ENCODE measurements around the gene DPEP2.
A peak's percentile ranks its signal among the peaks of the same experiment; 100 is the strongest.
"Not testable (repeated sequence)": the region's sequence is repeated elsewhere in the genome, so short reads cannot be mapped to it uniquely, and the experiment has no call there.

Gene DPEP2

DNA sequence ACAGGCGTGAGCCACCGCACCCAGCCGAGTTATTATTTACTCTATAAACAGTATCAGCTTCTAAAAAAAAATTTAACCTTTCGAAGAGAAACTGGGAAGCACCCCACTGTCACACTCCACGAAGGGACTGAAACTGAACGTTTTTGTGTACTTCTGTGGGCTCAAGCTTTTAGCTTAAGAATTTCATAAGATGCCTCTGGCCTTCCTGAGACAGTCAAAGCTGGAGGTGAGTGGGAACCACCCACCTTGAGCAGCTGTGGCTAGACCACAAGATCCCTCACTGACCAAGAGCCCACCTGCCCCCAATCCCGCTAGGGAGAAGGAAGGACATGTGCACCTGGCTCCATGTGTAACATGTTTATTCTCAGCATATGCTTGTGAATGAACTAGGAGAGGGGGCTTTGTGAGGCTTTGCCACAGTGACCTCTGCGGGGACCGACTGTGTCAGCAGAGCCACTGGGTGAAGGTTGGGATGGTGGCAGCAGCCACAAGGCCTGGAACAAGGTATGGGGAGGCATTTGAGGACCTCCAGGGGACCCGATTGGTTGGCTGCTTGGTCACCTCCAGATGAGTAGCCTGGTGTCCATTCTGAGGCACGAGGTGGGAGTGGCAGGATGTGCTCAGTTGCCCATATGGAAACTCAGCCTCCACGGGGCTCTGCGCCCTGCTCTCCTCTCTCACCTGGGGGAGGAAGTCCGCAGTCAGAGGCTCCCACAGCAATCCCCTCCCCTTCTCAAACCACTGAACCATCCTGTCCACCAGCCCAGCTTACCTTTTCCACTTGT, 23.8 kb downstream of the DPEP2 start:
- DNase-seq (ENCODE audit: low spot score) = no peak

- not testable (repeated sequence) for DNase-seq (ENCODE audit: low spot score)
These were observed 27.0 kb downstream of the DPEP2 start for GRCh38 chr16:67972285-67972684.

DNA sequence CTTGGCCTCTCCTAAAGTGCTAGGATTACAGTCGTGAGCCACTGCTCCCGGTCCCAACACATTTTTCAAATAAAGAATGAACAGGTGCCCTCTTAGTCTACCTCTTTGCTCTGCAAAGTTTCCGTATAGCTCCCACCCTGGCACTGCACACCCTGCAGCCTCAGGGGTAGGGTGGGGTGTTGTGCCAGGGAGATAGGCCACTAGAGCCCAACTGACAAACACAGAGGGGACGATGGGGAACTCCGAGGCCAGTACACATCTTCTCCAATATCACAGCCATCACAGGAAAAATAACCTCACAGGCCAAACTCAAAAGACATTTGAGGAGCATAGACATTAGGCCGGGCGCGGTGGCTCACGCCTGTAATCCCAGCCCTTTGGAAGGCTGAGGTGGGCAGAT, 28.2 kb downstream of the DPEP2 start:
- no peak for DNase-seq (ENCODE audit: low spot score)

DNA sequence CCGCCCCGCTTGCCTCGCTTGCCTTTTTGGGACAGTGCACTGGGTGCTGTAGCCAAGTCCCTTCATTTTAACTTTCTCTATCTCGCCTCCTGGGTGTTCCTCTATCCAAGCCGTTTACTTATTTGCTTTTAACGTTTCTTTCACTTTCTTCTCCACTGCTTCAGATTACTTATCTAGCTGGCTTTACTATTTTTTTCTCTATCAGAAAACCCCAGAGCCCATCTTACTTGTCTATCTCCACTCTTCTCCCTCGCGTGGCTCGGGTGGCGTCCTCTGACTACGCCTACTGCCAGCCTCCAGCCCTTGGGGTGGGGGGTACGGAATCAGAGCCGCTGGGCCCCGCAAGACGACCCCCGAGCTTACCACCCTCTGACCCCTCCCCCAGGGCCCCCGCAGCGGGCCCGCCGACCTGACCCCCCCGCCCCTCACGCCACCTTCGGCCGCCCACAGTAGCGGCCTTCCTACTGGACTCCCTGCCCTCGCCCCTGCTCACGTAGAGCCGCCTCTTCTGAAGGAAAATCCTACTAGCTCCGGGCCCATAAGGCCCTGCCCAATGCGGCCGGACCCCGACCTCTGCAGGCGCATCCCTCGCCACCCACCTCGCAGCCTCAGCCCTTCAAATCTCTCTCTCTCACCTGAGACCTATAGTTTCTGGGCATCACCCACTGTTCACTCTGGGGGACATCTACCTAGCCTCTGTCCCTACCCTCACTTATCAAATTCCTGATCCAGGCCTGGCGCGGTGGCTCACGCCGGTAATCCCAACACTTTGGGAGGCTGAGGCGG, 29.8 kb downstream of the DPEP2 start:
- no peak for DNase-seq (ENCODE audit: low spot score)

- DNase-seq (ENCODE audit: low spot score) = peak; percentile 96
These were observed 30.7 kb downstream of the DPEP2 start, which contains the start of gene SLC12A4 for GRCh38 chr16:67968400-67969253. SLC12A4 (minus strand) TSS chr16:67968637; CDS start chr16:67968553, 84 bp downstream.

GRCh38 chr16:67967958-67968399, 31.3 kb downstream of the DPEP2 start:
- DNase-seq (ENCODE audit: low spot score) = peak; percentile 58

DNA sequence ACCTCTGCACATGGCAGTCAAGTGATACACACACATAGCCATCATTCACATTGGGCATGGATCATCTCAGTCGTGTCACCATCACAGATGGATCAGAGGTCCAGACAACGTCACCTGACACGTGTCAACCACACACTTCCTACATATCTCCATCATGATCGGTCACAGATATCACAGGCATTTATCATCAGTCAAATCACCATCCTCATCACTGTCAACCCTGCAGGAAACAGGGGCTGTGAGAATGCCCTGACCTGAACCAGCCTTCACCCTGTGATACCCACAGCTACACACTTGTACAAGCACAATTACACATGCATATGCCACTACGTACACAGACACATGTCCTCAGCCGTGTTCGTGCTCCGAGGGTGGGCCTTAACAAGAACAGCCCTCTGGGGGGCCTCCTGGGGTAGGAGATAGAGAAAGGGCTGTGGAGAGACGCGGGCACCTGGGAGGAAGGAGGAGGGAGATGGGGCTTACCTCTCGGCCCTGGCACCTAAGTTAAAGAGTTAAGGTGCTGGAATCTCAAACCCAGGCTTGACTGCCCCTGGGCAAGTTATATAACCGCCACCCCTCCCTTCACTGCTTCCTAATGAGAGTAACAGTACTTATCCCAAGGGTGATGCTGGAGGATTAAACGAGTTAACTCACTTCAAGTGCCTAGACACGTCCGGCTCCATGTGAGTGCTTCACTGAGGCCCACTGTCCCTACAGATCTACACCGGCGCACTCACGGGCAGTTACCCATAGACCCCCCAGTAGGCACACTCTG, 31.9 kb downstream of the DPEP2 start:
- DNase-seq (ENCODE audit: low spot score) = no peak

GRCh38 chr16:67966549-67967182, 32.6 kb downstream of the DPEP2 start:
- peak; percentile 80 for DNase-seq (ENCODE audit: low spot score)

- no peak for DNase-seq (ENCODE audit: low spot score)
These were observed 33.4 kb downstream of the DPEP2 start for GRCh38 chr16:67965668-67966548.

GRCh38 chr16:67964477-67965131, 34.7 kb downstream of the DPEP2 start:
- DNase-seq (ENCODE audit: low spot score) = no peak

- no peak for DNase-seq (ENCODE audit: low spot score)
These were observed 35.5 kb downstream of the DPEP2 start for GRCh38 chr16:67963662-67964321.

DNA sequence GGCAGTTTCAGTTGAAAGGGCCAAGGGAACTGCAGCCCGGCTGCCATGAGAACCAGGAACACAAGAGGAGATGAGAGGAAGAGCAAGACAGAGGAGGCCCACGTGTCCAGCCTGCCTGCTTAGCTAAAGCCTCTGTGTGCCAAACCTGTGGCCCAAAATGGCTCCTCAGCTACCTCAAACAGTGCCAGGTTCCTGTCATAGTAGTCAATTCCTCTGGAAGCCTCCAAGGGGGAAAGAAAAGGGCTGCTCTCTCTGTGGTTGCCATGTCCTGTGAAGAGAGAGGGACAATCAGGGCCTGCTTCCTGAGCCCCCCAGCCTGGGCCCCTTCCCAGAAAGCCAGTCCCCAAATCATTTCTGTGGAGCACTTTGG, 36.0 kb downstream of the DPEP2 start:
- DNase-seq (ENCODE audit: low spot score) = no peak

DNA sequence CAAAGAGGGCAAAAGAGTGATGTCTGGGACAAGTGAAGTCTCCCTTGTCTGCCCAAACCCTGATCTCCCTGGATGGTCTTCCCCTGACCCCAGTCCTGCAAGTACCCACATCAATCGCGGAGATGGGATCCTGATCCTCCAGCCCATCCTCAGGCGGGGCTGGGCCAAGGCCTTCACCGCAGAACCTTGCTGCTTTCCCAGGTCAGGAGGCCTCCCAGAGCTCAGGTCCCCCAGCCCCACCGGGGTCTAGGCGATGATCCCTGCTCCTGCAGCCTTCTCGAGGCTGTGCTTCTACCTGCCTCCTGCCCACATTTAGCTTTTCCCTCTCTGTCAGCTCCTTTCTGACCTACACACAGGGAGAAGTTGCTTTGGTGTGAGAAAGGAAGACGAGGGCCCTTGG, 37.1 kb downstream of the DPEP2 start:
- DNase-seq (ENCODE audit: low spot score) = no peak

GRCh38 chr16:67961551-67961957, 37.7 kb downstream of the DPEP2 start:
- DNase-seq (ENCODE audit: low spot score) = no peak

GRCh38 chr16:67959536-67960329, 39.6 kb downstream of the DPEP2 start:
- DNase-seq (ENCODE audit: low spot score) = peak; percentile 90

DNA sequence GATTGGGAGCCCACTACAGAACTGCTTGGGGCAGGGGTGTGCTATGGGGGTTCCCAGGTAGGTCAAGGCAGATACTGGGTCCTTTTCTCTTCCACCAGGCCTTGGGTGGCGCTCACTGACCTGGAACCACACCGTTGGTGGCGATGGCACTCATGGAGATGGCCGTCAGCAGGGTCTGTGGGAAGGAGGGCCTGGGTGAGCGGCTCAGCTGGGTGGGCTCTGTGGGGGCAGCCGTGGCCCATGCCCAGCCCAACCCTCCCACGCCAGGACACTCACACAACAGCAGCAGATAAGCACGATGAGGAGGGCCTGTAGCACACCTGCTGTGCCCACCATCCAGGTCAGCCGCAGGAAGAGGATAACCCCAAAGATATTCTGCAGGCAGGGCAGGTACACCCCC, 41.7 kb downstream of the DPEP2 start:
- no peak for DNase-seq (ENCODE audit: low spot score)

DNA sequence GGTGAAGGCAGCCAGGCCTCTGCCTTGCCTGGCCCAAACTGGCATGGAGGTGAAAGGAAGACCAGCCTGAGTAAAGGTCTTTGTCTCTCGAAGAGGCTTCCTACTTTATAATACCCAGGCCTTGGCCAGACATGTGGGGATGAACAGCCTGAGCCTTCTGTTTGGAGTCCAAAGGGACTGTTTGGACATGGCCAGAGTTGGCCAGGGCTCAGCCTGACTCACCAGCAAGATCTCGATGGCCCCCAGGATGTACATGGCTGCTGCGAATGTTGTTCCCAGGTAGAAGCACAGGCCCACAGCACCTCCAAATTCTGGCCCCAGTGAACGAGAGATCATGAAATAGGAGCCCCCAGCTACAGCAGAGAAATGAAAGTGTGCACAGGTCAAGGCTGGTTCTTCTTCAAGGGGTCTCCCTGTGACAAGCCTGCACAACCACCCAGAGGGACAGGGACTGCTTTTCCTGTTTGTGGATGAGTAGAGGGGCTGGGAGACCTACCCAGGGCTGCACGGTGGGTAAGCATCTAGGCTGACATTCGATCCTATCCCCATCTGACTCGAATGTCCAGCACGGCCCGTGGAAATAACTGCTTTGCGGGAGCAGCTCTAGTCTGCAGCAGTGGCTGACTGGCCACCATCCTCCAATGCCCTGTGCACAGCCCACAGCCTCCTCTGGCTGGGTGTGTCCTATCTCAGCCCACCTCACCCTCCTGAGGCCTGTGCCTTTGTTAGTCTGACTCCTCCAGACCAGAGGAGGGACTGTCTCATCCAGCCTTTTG, 44.7 kb downstream of the DPEP2 start:
- no peak for DNase-seq (ENCODE audit: low spot score)

All from AG08395 (cell line).